Vagina (tissue), 2 donors: Measurements from ENCODE around the gene BMP10.

Experiments
- CTCF ChIP-seq, 3 experiments: fragments of 450-650 bp in 2 of 3; fragments of 200-600 bp in 1 of 3; sonication (generic) in 1 of 3; IDR thresholded peaks; one replicate each; pipeline ENCODE4 v1.5.1; 2017 to 2019; ENCODE audit warnings: antibody characterized with exemption in 3 of 3, mild to moderate bottlenecking in 2 of 3, moderate library complexity in 2 of 3
- POLR2A ChIP-seq, 2 donors: fragments of 450-650 bp; IDR thresholded peaks; one replicate each; pipeline ENCODE4 v1.6.1; 2017; ENCODE audit warnings: antibody characterized with exemption in 2 of 2, mild to moderate bottlenecking in 2 of 2, moderate library complexity in 2 of 2
- POLR2AphosphoS5 ChIP-seq, 2 donors: sonication (generic); formaldehyde crosslinking; IDR thresholded peaks; one replicate each; pipeline ENCODE4 v1.9.0; 2017; ENCODE audit warnings: antibody characterized with exemption in 2 of 2, mild to moderate bottlenecking in 2 of 2, low read depth in 1 of 2; ENCODE audit not compliant: insufficient read depth in 1 of 2

DNA sequence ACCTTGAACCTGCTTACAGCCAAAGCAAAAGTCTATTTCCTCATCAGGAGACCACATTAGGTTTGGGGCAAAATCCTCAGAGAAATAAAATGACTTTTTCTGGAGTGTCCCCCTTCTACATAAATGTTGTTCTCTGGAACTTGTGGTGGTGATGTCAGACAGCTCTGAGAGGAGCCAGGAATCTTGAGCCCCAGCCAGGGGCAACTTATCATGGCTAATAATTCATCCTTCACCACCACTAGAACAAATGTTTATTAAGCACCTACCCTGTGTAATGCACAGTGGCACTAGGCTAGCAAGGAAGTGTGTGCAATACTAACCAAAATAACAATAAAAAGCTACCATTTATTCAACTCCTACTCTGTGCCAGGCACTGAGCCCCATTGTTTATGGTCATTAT, 9.0 kb upstream of the BMP10 start:
- no peak for TF ChIP-seq CTCF (IDR thresholded peaks at IDR 0.05)
- no peak for TF ChIP-seq POLR2A (IDR thresholded peaks at IDR 0.05)
- TF ChIP-seq POLR2AphosphoS5 (IDR thresholded peaks at IDR 0.05; ENCODE audit: insufficient read depth in 1 of 2, low read depth in 1 of 2) = no peak
